GM19351 (cell line): ENCODE data around the gene CEACAM5.
"Not testable (repeated sequence)": the region's sequence is repeated elsewhere in the genome, so short reads cannot be mapped to it uniquely, and the experiment has no call there.

ENCODE experiments used
- ATAC-seq: cut with Tn5 transposase; IDR thresholded peaks from one replicate; pipeline ENCODE4 v1.9.1; 2021; ENCODE audit warnings: mild to moderate bottlenecking, moderate library complexity; ENCODE audit not compliant: unreplicated experiment

CEACAM5 gene

GRCh38 chr19:41699968-41700323 lies 8.5 kb upstream of the CEACAM5 start:
- no peak for ATAC-seq

- ATAC-seq, result no peak
These were observed 7.8 kb upstream of the CEACAM5 start for GRCh38 chr19:41700381-41701195.

- ATAC-seq, result no peak
These were observed 6.9 kb upstream of the CEACAM5 start for GRCh38 chr19:41701401-41702075.

GRCh38 chr19:41702171-41702651 lies 6.2 kb upstream of the CEACAM5 start:
- no peak for ATAC-seq

- no peak for ATAC-seq
These were observed 4.7 kb upstream of the CEACAM5 start for GRCh38 chr19:41703602-41704293.

GRCh38 chr19:41705393-41706174 lies 2.8 kb upstream of the CEACAM5 start:
- no peak for ATAC-seq

- peak; percentile 51 for ATAC-seq
These were observed 1.5 kb upstream of the CEACAM5 start for GRCh38 chr19:41706741-41707501.

- no peak for ATAC-seq
These were observed 969 bp upstream of the CEACAM5 start for GRCh38 chr19:41707502-41707812.

GRCh38 chr19:41707871-41708371 lies 505 bp upstream of the CEACAM5 start:
- ATAC-seq, result no peak

- not testable (repeated sequence) for ATAC-seq
These were observed 1.1 kb downstream of the CEACAM5 start for GRCh38 chr19:41709516-41709915.

GRCh38 chr19:41709951-41710645 lies 1.7 kb downstream of the CEACAM5 start:
- ATAC-seq, result no peak

GRCh38 chr19:41711376-41712261 lies 3.2 kb downstream of the CEACAM5 start:
- ATAC-seq, result no peak

GRCh38 chr19:41714598-41714997 lies 6.2 kb downstream of the CEACAM5 start:
- ATAC-seq, result no peak

GRCh38 chr19:41718761-41719160 lies 10.3 kb downstream of the CEACAM5 start:
- ATAC-seq, result no peak

- no peak for ATAC-seq
These were observed 11.7 kb downstream of the CEACAM5 start for GRCh38 chr19:41720103-41720502.

- no peak for ATAC-seq
These were observed 18.1 kb downstream of the CEACAM5 start for GRCh38 chr19:41726493-41726892.

GRCh38 chr19:41734156-41734555 lies 25.7 kb downstream of the CEACAM5 start:
- ATAC-seq, result no peak

GRCh38 chr19:41734585-41734984 lies 26.2 kb downstream of the CEACAM5 start:
- ATAC-seq, result no peak
